Sigmoid colon (tissue), 7 donors: ENCODE measurements around the gene ANKRD61. TPM values are rescaled to one million over a fixed set of nuclear protein-coding genes. Genes with fewer than 3 reads are reported as not detected.
"Not testable (repeated sequence)": the region's sequence is repeated elsewhere in the genome, so short reads cannot be mapped to it uniquely, and the experiment has no call there.

Experiments
- DNase-seq: peaks from one replicate; pipeline ENCODE4 v3.0.0-alpha.2; 2019
- H3K27ac ChIP-seq, 4 donors: fragments of 200-600 bp; sonication (generic); one replicate each; pipeline ENCODE4 v1.5.1; 2016 to 2019; ENCODE audit warnings: mild to moderate bottlenecking in 1 of 4
- H3K27me3 ChIP-seq, 3 donors: fragments of 200-600 bp; sonication (generic); one replicate each; pipeline ENCODE4 v1.5.1; 2019; ENCODE audit warnings: mild to moderate bottlenecking in 1 of 3
- H3K36me3 ChIP-seq, 4 donors: fragments of 200-600 bp; sonication (generic); one replicate each; pipeline ENCODE4 v1.5.1; 2016 to 2019
- H3K4me1 ChIP-seq, 4 donors: fragments of 200-600 bp; sonication (generic); one replicate each; pipeline ENCODE4 v1.5.1; 2017 to 2019
- H3K4me3 ChIP-seq, 4 donors: fragments of 200-600 bp; sonication (generic); one replicate each; pipeline ENCODE4 v1.5.1; 2017 to 2019; ENCODE audit warnings: mild to moderate bottlenecking in 2 of 4, moderate library complexity in 1 of 4
- H3K9me3 ChIP-seq, 4 donors: fragments of 200-600 bp in 3 of 4; sonication (generic) in 3 of 4; one replicate each; pipeline versions ENCODE4 v1.5.1 to v1.6.1; 2013 to 2019
- CTCF ChIP-seq, 4 experiments: fragments of 450-650 bp in 3 of 4; fragments of 200-600 bp in 1 of 4; IDR thresholded peaks; one replicate each; pipeline ENCODE4 v1.5.1; 2016 to 2019; ENCODE audit warnings: antibody characterized with exemption in 4 of 4, mild to moderate bottlenecking in 3 of 4, moderate library complexity in 2 of 4
- EP300 ChIP-seq, 4 donors: sonication (generic); formaldehyde crosslinking; IDR thresholded peaks; one replicate each; pipeline ENCODE4 v1.6.1; 2017; ENCODE audit warnings: antibody characterized with exemption in 4 of 4
- POLR2A ChIP-seq, 2 donors: fragments of 450-650 bp; IDR thresholded peaks; one replicate each; pipeline ENCODE4 v1.6.1; 2016; ENCODE audit warnings: antibody characterized with exemption in 2 of 2, mild to moderate bottlenecking in 2 of 2, moderate library complexity in 2 of 2
- POLR2AphosphoS5 ChIP-seq, 4 donors: sonication (generic); formaldehyde crosslinking; IDR thresholded peaks; one replicate each; pipeline ENCODE4 v1.6.1; 2017; ENCODE audit warnings: antibody characterized with exemption in 4 of 4
- WGBS, 2 donors: extraction: QIAGEN DNeasy Blood & Tissue Kit; methylation state at CpG; one replicate each; pipeline ENCODE4 v1.1.7; 2013; 5-methylcytosine and 5-hydroxymethylcytosine counted together
- intact Hi-C: fragments of 100-400 bp; cut with DNase I; formaldehyde crosslinking; loops from one replicate; pipeline ENCODE4 v1.15.1; 2023
- polyA plus RNA-seq, 3 donors: library from polyadenylated mRNA; stranded (reverse); fragments of 200-250 nt; gene quantifications; one replicate each; pipeline ENCODE4 v1.2.3, GENCODE V29; 2013
- small RNA-seq, 3 donors: library from RNA; depleted of rRNA; stranded (forward); fragments of <200 nt; gene quantifications; one replicate each; pipeline ENCODE3, GENCODE V24; 2016
- total RNA-seq, 4 donors: library from RNA; depleted of rRNA; stranded (reverse); fragments of >200 nt; gene quantifications; one replicate each; pipeline ENCODE4 v1.1.0, GENCODE V29; 2016
- donor health status: healthy with polysubstance abuse.
- donor health status: Bipolar disorder and iron deficiency.
- donor health status: healthy.

Gene ANKRD61
- total and polyA plus RNA-seq, 7 donors: not detected

- DNase-seq: no peak
- H3K4me3 ChIP-seq: no peak overlapping the region
- H3K27ac ChIP-seq: no peak overlapping the region
- intact Hi-C loops: no loop called here
- no peaks in the 10 kb centered on the region for H3K27me3 ChIP-seq
- H3K9me3 ChIP-seq: no peaks in the 10 kb centered on the region
- H3K36me3 ChIP-seq: no peaks in the 10 kb centered on the region
- H3K4me1 ChIP-seq: no peaks in the 10 kb centered on the region
- WGBS, 2 donors: 69 to 75% methylated on average over 3 of the region's 3 CpGs
- TF ChIP-seq EP300 (IDR thresholded peaks at IDR 0.05): no peak
- TF ChIP-seq POLR2A (IDR thresholded peaks at IDR 0.05): no peak
- no peak for TF ChIP-seq CTCF (IDR thresholded peaks at IDR 0.05)
- no peak for TF ChIP-seq POLR2AphosphoS5 (IDR thresholded peaks at IDR 0.05)
These were observed 40.2 kb downstream of the ANKRD61 start for GRCh38 chr7:6071406-6071805.

DNA sequence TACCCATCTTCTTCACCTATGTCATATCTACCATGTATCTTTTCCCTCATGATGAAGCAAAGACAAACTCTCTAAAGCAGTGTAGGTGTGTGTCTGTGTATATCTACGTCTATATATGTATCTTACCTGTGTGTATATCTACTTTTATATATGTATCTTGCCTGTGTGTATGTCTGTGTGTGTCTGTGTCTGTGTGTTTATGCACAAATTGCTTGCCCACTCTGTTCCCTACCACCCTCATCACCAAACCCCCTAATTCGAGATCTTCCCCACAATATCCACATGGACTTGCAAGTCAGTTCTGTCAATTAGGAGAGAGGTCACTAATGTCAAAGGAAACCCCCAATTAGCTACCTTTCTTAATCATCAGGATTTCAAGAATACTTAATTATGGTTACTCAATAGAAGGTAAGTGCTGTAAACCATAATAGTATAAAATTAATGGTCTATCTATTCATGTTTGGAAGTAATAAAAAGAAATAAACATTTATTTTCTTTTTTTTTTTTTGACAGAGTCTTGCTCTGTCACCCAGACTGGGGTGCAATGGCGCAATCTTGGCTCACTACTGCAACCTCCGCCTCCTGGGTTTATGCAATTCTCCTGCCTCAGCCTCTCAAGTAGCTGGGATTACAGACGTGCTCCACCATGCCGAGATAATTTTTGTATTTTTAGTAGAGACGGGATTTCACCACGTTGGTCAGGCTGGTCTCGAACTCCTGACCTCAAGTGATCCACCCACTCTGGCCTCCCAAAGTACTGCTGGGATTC is 43.6 kb downstream of the ANKRD61 start:
- intact Hi-C loops: no loop called here
- H3K36me3 ChIP-seq: no peaks in the 10 kb centered on the region
- H3K27ac ChIP-seq: no peak overlapping the region
- H3K4me1 ChIP-seq: peaks cover 0 to under 1% (median 0%) of the 10 kb centered on the region in 4 donors
- no peak for DNase-seq
- H3K9me3 ChIP-seq: no peaks in the 10 kb centered on the region
- H3K4me3 ChIP-seq: no peak overlapping the region
- TF ChIP-seq POLR2AphosphoS5 (IDR thresholded peaks at IDR 0.05): no peak
- no peak for TF ChIP-seq POLR2A (IDR thresholded peaks at IDR 0.05)
- no peak for TF ChIP-seq EP300 (IDR thresholded peaks at IDR 0.05)
- no peak for TF ChIP-seq CTCF (IDR thresholded peaks at IDR 0.05)
- WGBS, 2 donors: 85 to 88% methylated on average over 9 of the region's 9 CpGs
- H3K27me3 ChIP-seq: no peaks in the 10 kb centered on the region

GRCh38 chr7:6078548-6078947 is 47.4 kb downstream of the ANKRD61 start:
- Histone ChIP-seq H3K27me3 (no peaks in the 10 kb centered on the region), H3K4me3 (no peak overlapping the region), H3K9me3 (no peaks in the 10 kb centered on the region), H3K4me1 (peaks cover 0 to 8% (median 5%) of the 10 kb centered on the region in 4 donors), H3K27ac (no peak overlapping the region), H3K36me3 (no peaks in the 10 kb centered on the region)
- WGBS, 2 donors: 78 to 94% methylated on average over 3 of the region's 3 CpGs
- no peak for TF ChIP-seq POLR2AphosphoS5 (IDR thresholded peaks at IDR 0.05)
- TF ChIP-seq POLR2A (IDR thresholded peaks at IDR 0.05): no peak
- no peak for TF ChIP-seq EP300 (IDR thresholded peaks at IDR 0.05)
- no peak for TF ChIP-seq CTCF (IDR thresholded peaks at IDR 0.05)
- no peak for DNase-seq
- intact Hi-C loops: no loop called here

GRCh38 chr7:6083047-6083446 is 51.9 kb downstream of the ANKRD61 start:
- H3K9me3 ChIP-seq, intact Hi-C loops, H3K36me3 ChIP-seq, H3K27me3 ChIP-seq, H3K4me3 ChIP-seq, DNase-seq, H3K4me1 ChIP-seq, H3K27ac ChIP-seq: not testable (repeated sequence)
- WGBS, 2 donors: 95 to 96% methylated on average over 6 of the region's 6 CpGs

Small RNA genes lying within 50 kb of the gene (small RNA-seq; reads per million reads assigned to genes)
- gene RF00019 (0 reads per million in 3 donors), gene RNU6-218P (0 reads per million in 3 donors), gene SNORA80D (0 to 2.1 (median 0) reads per million in 3 donors)

Other genes starting within 250 kb of the ANKRD61 start
- 10 to 100 TPM; 32.1 to 47.6 (median 39.9) TPM for gene RNF216, start 249.7 kb upstream of the ANKRD61 start, total RNA-seq
- 10 to 100 TPM in 1 of 3 donors, 1 to 10 TPM in 2; 4.8 to 14.7 (median 6.0) TPM for gene RNF216, start 249.7 kb upstream of the ANKRD61 start, polyA plus RNA-seq
- not detected for gene OCM, start 150.6 kb upstream of the ANKRD61 start, total RNA-seq
- under 1 TPM in 1 of 3 donors, not detected in 2; 0.28 TPM for gene OCM, start 150.6 kb upstream of the ANKRD61 start, polyA plus RNA-seq
- gene CCZ1, start 132.6 kb upstream of the ANKRD61 start, total RNA-seq: 10 to 100 TPM; 46.8 to 65.8 (median 56.6) TPM
- 100 to 1,000 TPM in 1 of 3 donors, 10 to 100 TPM in 2; 55.1 to 111 (median 66.1) TPM for gene CCZ1, start 132.6 kb upstream of the ANKRD61 start, polyA plus RNA-seq
- gene RSPH10B, start 60.7 kb upstream of the ANKRD61 start, total RNA-seq: under 1 TPM in 2 of 4 donors, not detected in 2; 0.16 to 0.36 TPM
- gene RSPH10B, start 60.7 kb upstream of the ANKRD61 start, polyA plus RNA-seq: under 1 TPM in 1 of 3 donors, not detected in 2; 0.09 TPM
- 1 to 10 TPM; 7.4 to 9.3 (median 7.6) TPM for gene PMS2, start 22.3 kb upstream of the ANKRD61 start, total RNA-seq
- 1 to 10 TPM; 3.2 to 6.5 (median 3.6) TPM for gene PMS2, start 22.3 kb upstream of the ANKRD61 start, polyA plus RNA-seq
- 10 to 100 TPM; 21.0 to 35.1 (median 26.3) TPM for gene AIMP2, start 22.1 kb upstream of the ANKRD61 start, total RNA-seq
- gene AIMP2, start 22.1 kb upstream of the ANKRD61 start, polyA plus RNA-seq: 10 to 100 TPM; 28.8 to 59.9 (median 59.7) TPM
- 100 to 1,000 TPM in 3 of 4 donors, 10 to 100 TPM in 1; 37.6 to 181 (median 153) TPM for gene EIF2AK1, start 27.8 kb downstream of the ANKRD61 start, total RNA-seq
- 10 to 100 TPM; 51.7 to 92.0 (median 52.9) TPM for gene EIF2AK1, start 27.8 kb downstream of the ANKRD61 start, polyA plus RNA-seq
- gene USP42, start 73.6 kb downstream of the ANKRD61 start, total RNA-seq: 10 to 100 TPM in 2 of 4 donors, 1 to 10 TPM in 2; 6.1 to 10.5 (median 9.0) TPM
- gene USP42, start 73.6 kb downstream of the ANKRD61 start, polyA plus RNA-seq: 1 to 10 TPM; 2.4 to 5.3 (median 3.9) TPM
- 10 to 100 TPM; 27.1 to 34.8 (median 29.3) TPM for gene CYTH3, start 241.2 kb downstream of the ANKRD61 start, total RNA-seq
- gene CYTH3, start 241.2 kb downstream of the ANKRD61 start, polyA plus RNA-seq: 10 to 100 TPM in 1 of 3 donors, 1 to 10 TPM in 2; 6.5 to 10.1 (median 9.0) TPM